H1 (cell line): ENCODE data around the gene LTBP1. TPM values are rescaled to one million over a fixed set of nuclear protein-coding genes. Genes with fewer than 3 reads are reported as not detected.

Experiments
- HDAC6 ChIP-seq: IDR thresholded peaks from one replicate; pipeline ENCODE4 v1.7.1; 2012; ENCODE audit warnings: low read depth, mild to moderate bottlenecking, inconsistent platforms, low read length, moderate library complexity
- JUN ChIP-seq: IDR thresholded peaks from 2 replicates; pipeline ENCODE4 v1.6.1; 2011; ENCODE audit warnings: low read depth, mild to moderate bottlenecking, improper control_type of control experiment, low read length
- KDM5A ChIP-seq: fragments of 200-600 bp; IDR thresholded peaks from 2 replicates; pipeline ENCODE4 v1.7.1; 2012; ENCODE audit warnings: mild to moderate bottlenecking, low read length, inconsistent platforms, mixed read lengths
- polyA plus RNA-seq, 7 experiments: library from polyadenylated mRNA; depleted of rRNA in 3 of 7; stranded (reverse) in 5 of 7; unstranded in 2 of 7; fragments of >200 nt in 5 of 7; fragments of 200-250 nt in 2 of 7; gene quantifications; 1 replicate in 5 of 7; 2 replicates in 1 of 7; 4 replicates in 1 of 7; pipeline versions ENCODE4 v1.2.1 to v1.2.3, GENCODE V29; 2011 to 2013; ENCODE audit warnings: missing spikeins in 2 of 7, mixed read lengths in 2 of 7
- total RNA-seq: library from RNA; stranded (reverse); fragmentation: NEBNext Ultra II Directional; extraction: Animal tissue kit (Norgen Biotek cat#: 25700); gene quantifications from 2 replicates; pipeline ENCODE4 v1.2.1, GENCODE V29; 2021

The LTBP1 gene
- total and polyA plus RNA-seq, 2 of the 8 experiments (the other 6 are each of a cell fraction or from before 2014, with no cell fraction given) = 15.4 to 24.7 TPM

DNA sequence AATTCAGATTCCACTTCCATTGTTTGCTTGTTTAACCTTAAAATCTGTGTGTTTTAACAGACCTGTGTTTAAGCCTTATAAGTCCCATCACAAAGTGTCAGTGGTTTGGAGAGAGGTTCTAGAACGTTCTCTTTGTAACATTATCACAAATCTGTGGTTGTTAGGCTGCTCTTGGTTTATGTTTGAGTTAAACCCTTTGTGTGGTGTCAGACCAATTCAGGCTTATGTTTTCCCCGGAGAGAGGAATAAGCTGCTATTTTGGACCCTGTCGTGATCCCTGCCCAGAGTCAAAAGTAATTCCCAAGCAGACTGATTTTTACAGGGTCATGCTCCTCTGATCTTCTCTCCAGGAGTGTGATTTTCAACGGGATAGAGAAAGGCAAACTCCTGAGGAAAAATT, 43.8 kb upstream of the LTBP1 start (continued):
- TF ChIP-seq KDM5A = no peak
- TF ChIP-seq HDAC6 = no peak
- no peak for TF ChIP-seq JUN
- TF ChIP-seq, all 59 proteins: peak for 0
